Measurements from ENCODE around the gene CREG1.

DNA sequence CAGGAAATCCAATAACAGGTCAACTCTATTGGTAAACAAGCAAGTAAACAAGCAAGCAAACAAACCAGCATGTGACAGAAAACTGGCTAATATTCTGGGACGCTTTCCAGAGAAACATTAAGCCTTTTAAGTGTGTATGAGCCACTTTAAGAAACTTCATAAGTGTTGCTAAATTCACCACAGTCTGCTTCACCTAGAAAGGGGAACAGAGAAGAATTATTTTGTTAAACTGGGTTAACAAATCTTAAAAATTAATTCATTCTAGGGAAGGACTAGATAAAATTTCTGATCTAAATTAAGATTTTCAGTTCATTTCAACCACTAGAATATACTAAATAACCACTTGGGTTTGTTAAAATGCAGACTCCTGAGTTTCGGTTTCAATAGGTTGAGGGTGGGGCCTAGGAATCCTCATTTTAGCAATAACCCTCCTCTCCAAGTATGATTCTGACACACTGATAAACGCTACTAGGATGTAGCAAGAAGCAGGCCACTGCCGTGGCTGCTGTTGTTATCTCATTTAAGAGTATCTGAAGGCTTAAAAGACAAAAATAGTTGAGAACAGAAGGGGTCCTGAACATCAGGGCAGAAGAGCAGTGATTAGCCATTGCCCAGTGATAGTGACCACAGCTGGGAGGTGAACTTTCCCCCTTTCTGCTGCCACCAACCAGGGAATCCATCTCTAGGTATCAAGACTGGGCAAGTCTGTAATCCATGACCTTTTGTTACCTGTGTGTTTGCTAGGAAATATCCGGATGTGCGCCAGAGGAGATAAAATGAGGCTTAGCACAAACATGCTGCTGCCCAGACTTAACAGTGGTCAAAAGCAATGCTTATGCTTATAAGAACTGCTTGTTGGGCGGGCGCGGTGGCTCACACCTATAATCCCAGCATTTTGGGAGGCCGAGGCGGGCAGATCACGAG lies 11.2 kb downstream of the CREG1 start:
- TF ChIP-seq CTCF (IDR thresholded peaks at IDR 0.05; ENCODE audit: insufficient read depth, low read depth, low read length): no peak
- no peak for TF ChIP-seq EZH2 (IDR thresholded peaks at IDR 0.05; ENCODE audit: insufficient read depth, low read length)
